GM12891 (cell line): ENCODE results near the gene RAP1GAP.

ENCODE experiments used
- DNase-seq: peaks from one replicate; pipeline ENCODE4 v3.0.0; 2011; ENCODE audit warnings: low spot score; ENCODE audit not compliant: insufficient read length
- FAIRE-seq: peaks from 2 replicates; lab custom pipeline; 2011; peaks lifted over from hg19 to GRCh38; lab: Jason Lieb, UNC
- PAX5 ChIP-seq: IDR thresholded peaks from 2 replicates; pipeline ENCODE4 v1.6.1; 2011; ENCODE audit warnings: low read length, moderate library complexity, mild to moderate bottlenecking; ENCODE audit not compliant: insufficient read depth, severe bottlenecking
- POLR2A ChIP-seq: IDR thresholded peaks from 2 replicates; pipeline ENCODE4 v1.6.1; 2011; ENCODE audit warnings: low read depth, low read length, control low read depth
- POLR2AphosphoS5 ChIP-seq: IDR thresholded peaks from 2 replicates; pipeline ENCODE4 v1.6.1; 2011; ENCODE audit warnings: low read depth, low read length, control low read depth
- POU2F2 ChIP-seq: IDR thresholded peaks from 2 replicates; pipeline ENCODE4 v1.6.1; 2011; ENCODE audit warnings: low read depth, mild to moderate bottlenecking, control low read depth, low read length, moderate library complexity
- SPI1 ChIP-seq: IDR thresholded peaks from 2 replicates; pipeline ENCODE4 v1.6.1; 2011; ENCODE audit warnings: low read depth, low read length, control low read depth
- TAF1 ChIP-seq: IDR thresholded peaks from 2 replicates; pipeline ENCODE4 v1.6.1; 2011; ENCODE audit warnings: low read depth, low read length, control low read depth

The RAP1GAP gene

GRCh38 chr1:21594935-21595897 lies 73.9 kb downstream of the RAP1GAP start:
- DNase-seq: peak; percentile 82
- no peak for TF ChIP-seq POU2F2
- TF ChIP-seq TAF1: no peak
- TF ChIP-seq POLR2AphosphoS5: no peak
- TF ChIP-seq PAX5: no peak
- no peak for TF ChIP-seq SPI1
- TF ChIP-seq POLR2A: no peak
- FAIRE-seq: no peak

DNA sequence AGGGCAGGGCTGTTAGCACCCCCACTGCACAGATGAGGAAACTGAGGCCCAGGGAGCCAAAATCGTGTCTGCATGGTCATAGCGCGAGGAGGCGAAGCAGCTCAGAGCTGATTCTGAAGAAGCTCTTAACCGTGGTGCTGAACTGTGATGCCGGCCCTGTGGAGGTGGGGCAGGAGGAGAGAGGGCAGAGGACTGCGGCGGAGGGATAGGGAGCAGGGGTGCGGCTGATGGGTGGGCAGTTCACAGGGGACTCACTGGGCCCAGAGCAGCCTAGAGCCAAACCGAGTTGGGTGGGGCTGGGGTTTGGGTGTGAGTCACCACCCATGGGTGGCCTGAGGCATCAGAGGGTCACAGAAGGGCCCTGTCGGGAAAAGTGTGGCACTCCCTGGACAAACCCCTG lies 74.7 kb downstream of the RAP1GAP start:
- no peak for FAIRE-seq
- no peak for DNase-seq
- TF ChIP-seq POLR2AphosphoS5 (no peak), POLR2A (no peak), TAF1 (no peak), PAX5 (no peak), POU2F2 (no peak), SPI1 (no peak)

- TF ChIP-seq POLR2A (no peak), PAX5 (no peak), POU2F2 (no peak), SPI1 (no peak), TAF1 (no peak), POLR2AphosphoS5 (no peak)
- DNase-seq: no peak
- FAIRE-seq: no peak
These were observed 75.9 kb downstream of the RAP1GAP start for GRCh38 chr1:21593231-21593630.

DNA sequence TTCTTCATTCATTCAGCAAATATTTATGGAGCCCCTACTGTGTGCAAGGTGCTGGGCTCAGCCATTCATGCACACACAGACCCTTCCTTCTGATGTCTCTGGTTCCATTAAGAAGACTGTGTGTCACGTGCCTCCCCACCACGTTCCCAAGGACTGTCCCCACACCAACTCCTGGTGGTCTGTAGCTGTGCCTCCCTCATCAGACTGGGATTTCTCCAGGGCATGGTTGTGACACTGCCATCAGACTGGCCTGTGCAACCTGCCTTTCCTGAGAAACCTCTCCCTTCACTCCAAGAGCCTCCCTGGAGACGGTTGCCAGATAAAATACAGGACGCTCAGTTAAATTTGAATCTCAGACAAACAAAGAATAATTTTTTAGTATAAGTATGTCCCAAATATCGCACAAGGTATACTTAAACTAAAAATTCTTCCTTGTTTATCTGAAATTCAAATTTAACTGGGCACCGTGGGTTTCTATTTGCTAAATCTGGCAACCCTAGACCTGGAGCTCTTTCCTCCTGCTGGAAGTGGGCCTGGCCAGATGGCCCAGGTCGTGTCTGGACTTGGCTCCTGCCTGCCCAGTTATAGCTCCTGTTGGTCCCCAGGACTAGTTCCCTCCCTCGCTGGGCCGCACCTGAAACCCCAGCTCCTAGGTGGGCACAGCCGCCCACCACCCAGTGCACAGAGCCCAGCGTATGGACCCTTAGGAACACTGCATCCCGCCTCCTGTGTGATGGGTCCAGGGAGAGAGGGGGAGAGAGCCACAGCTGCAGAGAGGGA lies 76.9 kb downstream of the RAP1GAP start:
- DNase-seq (no peak), FAIRE-seq (no peak)
- TF ChIP-seq POU2F2 (no peak), PAX5 (no peak), TAF1 (no peak), POLR2AphosphoS5 (no peak), SPI1 (no peak), POLR2A (no peak)

- DNase-seq (no peak), FAIRE-seq (no peak)
These were observed 78.2 kb downstream of the RAP1GAP start for GRCh38 chr1:21590934-21591333.

DNA sequence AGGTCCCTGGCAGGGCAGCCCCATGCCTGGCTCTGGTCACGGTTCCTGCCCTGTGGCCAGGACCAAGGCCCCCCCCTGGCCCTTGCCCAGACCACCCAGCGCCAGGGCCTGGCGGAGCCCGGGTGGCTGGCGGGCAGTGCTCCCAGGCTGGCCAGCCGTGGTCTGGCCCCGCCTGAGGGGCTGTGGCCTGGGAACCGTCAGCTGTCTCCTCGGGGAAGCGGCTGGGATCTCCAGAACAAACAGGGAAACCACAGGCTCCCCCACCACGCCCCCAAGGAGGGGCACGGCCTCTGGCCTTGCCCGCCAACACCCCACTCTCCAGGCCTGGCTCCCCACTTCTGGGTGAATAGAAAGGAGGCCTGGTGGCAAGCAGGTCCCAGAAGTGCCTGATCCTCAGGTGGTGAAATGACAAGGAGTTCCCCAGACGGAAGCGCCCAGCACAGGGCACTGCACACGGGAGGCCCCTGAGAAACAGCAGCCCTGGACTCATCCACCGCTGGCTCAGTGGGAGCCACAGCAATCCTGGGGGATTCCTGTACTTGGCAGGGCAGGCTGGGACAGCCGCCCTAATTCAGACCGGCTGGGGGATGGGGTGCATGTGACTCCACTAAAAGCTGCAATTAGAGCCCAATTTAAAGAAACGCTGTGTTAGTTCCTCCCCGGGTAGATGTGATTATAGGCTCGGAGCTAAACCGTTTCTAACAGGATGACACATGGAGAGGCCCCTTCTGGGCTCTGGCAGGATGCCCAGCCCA lies 78.9 kb downstream of the RAP1GAP start:
- DNase-seq (no peak), FAIRE-seq (no peak)
- TF ChIP-seq POLR2AphosphoS5 (no peak), TAF1 (no peak), POLR2A (no peak), PAX5 (no peak), POU2F2 (no peak)

More at GRCh38 chr1:21590934-21591333, 78.2 kb downstream of the RAP1GAP start:
- TF ChIP-seq PAX5 (no peak), TAF1 (no peak), POLR2A (no peak), SPI1 (no peak)

- no peak for DNase-seq
- no peak for TF ChIP-seq POLR2AphosphoS5
- FAIRE-seq: no peak
These were observed 79.5 kb downstream of the RAP1GAP start for GRCh38 chr1:21589618-21590017.

GRCh38 chr1:21587602-21587953 lies 81.6 kb downstream of the RAP1GAP start:
- no peak for FAIRE-seq
- DNase-seq: no peak
- TF ChIP-seq POU2F2 (no peak), PAX5 (no peak), POLR2AphosphoS5 (no peak), SPI1 (no peak), POLR2A (no peak), TAF1 (no peak)

GRCh38 chr1:21586846-21587601 lies 82.1 kb downstream of the RAP1GAP start:
- DNase-seq (no peak), FAIRE-seq (no peak)
- TF ChIP-seq POLR2A: no peak
- no peak for TF ChIP-seq POU2F2
- no peak for TF ChIP-seq TAF1
- TF ChIP-seq POLR2AphosphoS5: no peak
- no peak for TF ChIP-seq SPI1
- no peak for TF ChIP-seq PAX5
